OCI-LY1 (cell line): ENCODE results near the gene SPTLC2.

Experiments
- EZH2 ChIP-seq: fragments of 200-600 bp; sonication (generic), shearing (Covaris generic); IDR thresholded peaks from 2 replicates; pipeline ENCODE4 v1.8.0; 2017; ENCODE audit warnings: borderline replicate concordance, mixed run types, mild to moderate bottlenecking, antibody characterized with exemption, low read length, moderate library complexity, mixed read lengths
- TF ChIP-seq, protein P1 (sequence below): fragments of 200-600 bp; sonication (generic), shearing (Covaris generic); IDR thresholded peaks from 2 replicates; pipeline ENCODE4 v1.5.1; 2017; ENCODE audit warnings: mild to moderate bottlenecking, antibody characterized with exemption, low read length, moderate library complexity, mixed read lengths

DNA sequence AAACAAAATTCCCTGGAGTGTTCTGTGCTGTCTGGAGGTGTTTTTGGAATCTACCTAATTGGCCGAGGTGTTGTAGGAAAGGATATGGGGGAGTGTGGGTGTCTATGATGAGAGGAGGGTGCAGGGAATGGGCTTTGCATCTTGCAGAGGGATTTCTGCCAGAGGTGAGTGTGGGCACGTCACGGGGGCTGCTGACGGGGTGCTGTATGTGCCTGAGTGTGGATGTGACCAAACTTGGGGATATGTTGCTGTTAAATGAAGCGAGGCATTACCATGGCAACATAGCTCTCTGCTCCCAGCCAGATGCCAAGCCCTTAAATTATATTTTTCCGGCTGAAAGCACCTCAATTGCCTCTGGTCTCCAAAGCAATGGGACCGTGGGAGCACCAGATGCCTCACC, 44.3 kb upstream of the SPTLC2 start:
- TF ChIP-seq, protein P1, sequence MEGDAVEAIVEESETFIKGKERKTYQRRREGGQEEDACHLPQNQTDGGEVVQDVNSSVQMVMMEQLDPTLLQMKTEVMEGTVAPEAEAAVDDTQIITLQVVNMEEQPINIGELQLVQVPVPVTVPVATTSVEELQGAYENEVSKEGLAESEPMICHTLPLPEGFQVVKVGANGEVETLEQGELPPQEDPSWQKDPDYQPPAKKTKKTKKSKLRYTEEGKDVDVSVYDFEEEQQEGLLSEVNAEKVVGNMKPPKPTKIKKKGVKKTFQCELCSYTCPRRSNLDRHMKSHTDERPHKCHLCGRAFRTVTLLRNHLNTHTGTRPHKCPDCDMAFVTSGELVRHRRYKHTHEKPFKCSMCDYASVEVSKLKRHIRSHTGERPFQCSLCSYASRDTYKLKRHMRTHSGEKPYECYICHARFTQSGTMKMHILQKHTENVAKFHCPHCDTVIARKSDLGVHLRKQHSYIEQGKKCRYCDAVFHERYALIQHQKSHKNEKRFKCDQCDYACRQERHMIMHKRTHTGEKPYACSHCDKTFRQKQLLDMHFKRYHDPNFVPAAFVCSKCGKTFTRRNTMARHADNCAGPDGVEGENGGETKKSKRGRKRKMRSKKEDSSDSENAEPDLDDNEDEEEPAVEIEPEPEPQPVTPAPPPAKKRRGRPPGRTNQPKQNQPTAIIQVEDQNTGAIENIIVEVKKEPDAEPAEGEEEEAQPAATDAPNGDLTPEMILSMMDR: no peak
- TF ChIP-seq EZH2: no peak
